ENCODE data around the gene PLIN3. TPM values are rescaled to one million over a fixed set of nuclear protein-coding genes. Genes with fewer than 3 reads are reported as not detected.
A peak's percentile ranks its signal among the peaks of the same experiment; 100 is the strongest.

PLIN3 gene
- total and polyA plus RNA-seq, 9 of the 15 experiments (the other 6 are each of a cell fraction or from before 2014, with no cell fraction given): 7.5 to 75.6 (median 43.1) TPM

DNA sequence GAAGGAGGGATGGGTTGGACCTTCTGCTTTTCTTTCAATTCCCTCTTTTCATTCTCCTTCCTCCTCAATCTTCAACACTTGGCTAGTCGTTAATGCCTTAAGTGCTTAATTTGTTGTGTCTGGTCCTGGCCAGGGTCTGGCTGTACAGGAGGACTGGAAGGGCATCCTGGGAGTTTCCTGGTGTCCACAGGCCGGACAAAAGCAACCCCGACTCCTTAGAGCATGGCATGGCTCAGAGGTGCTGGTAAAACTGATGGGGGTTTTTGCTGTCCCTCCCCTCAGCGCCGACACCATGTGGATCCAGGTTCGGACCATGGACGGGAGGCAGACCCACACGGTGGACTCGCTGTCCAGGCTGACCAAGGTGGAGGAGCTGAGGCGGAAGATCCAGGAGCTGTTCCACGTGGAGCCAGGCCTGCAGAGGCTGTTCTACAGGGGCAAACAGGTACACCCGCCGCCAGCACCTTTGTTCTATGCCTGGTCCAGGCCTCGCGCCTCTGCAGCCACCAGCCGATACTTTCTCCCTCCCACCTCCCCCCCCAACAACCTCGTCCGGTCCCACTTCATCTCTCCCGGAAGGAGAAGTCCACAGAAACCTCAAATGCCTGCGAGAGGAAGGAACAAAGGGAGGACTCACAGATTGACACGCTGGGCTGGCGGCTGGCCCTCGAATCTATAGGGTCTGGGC is 43.3 kb upstream of the PLIN3 start (continued):
- TF ChIP-seq, protein P1, sequence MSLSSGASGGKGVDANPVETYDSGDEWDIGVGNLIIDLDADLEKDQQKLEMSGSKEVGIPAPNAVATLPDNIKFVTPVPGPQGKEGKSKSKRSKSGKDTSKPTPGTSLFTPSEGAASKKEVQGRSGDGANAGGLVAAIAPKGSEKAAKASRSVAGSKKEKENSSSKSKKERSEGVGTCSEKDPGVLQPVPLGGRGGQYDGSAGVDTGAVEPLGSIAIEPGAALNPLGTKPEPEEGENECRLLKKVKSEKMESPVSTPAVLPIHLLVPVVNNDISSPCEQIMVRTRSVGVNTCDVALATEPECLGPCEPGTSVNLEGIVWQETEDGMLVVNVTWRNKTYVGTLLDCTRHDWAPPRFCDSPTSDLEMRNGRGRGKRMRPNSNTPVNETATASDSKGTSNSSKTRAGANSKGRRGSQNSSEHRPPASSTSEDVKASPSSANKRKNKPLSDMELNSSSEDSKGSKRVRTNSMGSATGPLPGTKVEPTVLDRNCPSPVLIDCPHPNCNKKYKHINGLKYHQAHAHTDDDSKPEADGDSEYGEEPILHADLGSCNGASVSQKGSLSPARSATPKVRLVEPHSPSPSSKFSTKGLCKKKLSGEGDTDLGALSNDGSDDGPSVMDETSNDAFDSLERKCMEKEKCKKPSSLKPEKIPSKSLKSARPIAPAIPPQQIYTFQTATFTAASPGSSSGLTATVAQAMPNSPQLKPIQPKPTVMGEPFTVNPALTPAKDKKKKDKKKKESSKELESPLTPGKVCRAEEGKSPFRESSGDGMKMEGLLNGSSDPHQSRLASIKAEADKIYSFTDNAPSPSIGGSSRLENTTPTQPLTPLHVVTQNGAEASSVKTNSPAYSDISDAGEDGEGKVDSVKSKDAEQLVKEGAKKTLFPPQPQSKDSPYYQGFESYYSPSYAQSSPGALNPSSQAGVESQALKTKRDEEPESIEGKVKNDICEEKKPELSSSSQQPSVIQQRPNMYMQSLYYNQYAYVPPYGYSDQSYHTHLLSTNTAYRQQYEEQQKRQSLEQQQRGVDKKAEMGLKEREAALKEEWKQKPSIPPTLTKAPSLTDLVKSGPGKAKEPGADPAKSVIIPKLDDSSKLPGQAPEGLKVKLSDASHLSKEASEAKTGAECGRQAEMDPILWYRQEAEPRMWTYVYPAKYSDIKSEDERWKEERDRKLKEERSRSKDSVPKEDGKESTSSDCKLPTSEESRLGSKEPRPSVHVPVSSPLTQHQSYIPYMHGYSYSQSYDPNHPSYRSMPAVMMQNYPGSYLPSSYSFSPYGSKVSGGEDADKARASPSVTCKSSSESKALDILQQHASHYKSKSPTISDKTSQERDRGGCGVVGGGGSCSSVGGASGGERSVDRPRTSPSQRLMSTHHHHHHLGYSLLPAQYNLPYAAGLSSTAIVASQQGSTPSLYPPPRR (CRISPR knock-in tag; IDR thresholded peaks at IDR 0.05; ENCODE audit: borderline replicate concordance): no peak
- no peak for TF ChIP-seq ZZZ3 (IDR thresholded peaks at IDR 0.05)
- TF ChIP-seq, protein P2, sequence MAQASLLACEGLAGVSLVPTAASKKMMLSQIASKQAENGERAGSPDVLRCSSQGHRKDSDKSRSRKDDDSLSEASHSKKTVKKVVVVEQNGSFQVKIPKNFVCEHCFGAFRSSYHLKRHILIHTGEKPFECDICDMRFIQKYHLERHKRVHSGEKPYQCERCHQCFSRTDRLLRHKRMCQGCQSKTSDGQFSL (CRISPR knock-in tag; IDR thresholded peaks at IDR 0.05): peak; percentile 89
- TF ChIP-seq, protein P2 (tag; IDR thresholded peaks at IDR 0.05): no peak
- TF ChIP-seq NCOA2 (IDR thresholded peaks at IDR 0.05; ENCODE audit: partially characterized antibody in 2 of 2): no peak
- TF ChIP-seq ELF2 (CRISPR knock-in tag; IDR thresholded peaks at IDR 0.05): no peak
- TF ChIP-seq, protein P3, sequence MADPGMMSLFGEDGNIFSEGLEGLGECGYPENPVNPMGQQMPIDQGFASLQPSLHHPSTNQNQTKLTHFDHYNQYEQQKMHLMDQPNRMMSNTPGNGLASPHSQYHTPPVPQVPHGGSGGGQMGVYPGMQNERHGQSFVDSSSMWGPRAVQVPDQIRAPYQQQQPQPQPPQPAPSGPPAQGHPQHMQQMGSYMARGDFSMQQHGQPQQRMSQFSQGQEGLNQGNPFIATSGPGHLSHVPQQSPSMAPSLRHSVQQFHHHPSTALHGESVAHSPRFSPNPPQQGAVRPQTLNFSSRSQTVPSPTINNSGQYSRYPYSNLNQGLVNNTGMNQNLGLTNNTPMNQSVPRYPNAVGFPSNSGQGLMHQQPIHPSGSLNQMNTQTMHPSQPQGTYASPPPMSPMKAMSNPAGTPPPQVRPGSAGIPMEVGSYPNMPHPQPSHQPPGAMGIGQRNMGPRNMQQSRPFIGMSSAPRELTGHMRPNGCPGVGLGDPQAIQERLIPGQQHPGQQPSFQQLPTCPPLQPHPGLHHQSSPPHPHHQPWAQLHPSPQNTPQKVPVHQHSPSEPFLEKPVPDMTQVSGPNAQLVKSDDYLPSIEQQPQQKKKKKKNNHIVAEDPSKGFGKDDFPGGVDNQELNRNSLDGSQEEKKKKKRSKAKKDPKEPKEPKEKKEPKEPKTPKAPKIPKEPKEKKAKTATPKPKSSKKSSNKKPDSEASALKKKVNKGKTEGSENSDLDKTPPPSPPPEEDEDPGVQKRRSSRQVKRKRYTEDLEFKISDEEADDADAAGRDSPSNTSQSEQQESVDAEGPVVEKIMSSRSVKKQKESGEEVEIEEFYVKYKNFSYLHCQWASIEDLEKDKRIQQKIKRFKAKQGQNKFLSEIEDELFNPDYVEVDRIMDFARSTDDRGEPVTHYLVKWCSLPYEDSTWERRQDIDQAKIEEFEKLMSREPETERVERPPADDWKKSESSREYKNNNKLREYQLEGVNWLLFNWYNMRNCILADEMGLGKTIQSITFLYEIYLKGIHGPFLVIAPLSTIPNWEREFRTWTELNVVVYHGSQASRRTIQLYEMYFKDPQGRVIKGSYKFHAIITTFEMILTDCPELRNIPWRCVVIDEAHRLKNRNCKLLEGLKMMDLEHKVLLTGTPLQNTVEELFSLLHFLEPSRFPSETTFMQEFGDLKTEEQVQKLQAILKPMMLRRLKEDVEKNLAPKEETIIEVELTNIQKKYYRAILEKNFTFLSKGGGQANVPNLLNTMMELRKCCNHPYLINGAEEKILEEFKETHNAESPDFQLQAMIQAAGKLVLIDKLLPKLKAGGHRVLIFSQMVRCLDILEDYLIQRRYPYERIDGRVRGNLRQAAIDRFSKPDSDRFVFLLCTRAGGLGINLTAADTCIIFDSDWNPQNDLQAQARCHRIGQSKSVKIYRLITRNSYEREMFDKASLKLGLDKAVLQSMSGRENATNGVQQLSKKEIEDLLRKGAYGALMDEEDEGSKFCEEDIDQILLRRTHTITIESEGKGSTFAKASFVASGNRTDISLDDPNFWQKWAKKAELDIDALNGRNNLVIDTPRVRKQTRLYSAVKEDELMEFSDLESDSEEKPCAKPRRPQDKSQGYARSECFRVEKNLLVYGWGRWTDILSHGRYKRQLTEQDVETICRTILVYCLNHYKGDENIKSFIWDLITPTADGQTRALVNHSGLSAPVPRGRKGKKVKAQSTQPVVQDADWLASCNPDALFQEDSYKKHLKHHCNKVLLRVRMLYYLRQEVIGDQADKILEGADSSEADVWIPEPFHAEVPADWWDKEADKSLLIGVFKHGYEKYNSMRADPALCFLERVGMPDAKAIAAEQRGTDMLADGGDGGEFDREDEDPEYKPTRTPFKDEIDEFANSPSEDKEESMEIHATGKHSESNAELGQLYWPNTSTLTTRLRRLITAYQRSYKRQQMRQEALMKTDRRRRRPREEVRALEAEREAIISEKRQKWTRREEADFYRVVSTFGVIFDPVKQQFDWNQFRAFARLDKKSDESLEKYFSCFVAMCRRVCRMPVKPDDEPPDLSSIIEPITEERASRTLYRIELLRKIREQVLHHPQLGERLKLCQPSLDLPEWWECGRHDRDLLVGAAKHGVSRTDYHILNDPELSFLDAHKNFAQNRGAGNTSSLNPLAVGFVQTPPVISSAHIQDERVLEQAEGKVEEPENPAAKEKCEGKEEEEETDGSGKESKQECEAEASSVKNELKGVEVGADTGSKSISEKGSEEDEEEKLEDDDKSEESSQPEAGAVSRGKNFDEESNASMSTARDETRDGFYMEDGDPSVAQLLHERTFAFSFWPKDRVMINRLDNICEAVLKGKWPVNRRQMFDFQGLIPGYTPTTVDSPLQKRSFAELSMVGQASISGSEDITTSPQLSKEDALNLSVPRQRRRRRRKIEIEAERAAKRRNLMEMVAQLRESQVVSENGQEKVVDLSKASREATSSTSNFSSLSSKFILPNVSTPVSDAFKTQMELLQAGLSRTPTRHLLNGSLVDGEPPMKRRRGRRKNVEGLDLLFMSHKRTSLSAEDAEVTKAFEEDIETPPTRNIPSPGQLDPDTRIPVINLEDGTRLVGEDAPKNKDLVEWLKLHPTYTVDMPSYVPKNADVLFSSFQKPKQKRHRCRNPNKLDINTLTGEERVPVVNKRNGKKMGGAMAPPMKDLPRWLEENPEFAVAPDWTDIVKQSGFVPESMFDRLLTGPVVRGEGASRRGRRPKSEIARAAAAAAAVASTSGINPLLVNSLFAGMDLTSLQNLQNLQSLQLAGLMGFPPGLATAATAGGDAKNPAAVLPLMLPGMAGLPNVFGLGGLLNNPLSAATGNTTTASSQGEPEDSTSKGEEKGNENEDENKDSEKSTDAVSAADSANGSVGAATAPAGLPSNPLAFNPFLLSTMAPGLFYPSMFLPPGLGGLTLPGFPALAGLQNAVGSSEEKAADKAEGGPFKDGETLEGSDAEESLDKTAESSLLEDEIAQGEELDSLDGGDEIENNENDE (IDR thresholded peaks at IDR 0.05; ENCODE audit: low read depth, low read length): no peak

All from K562 (cell line).